Small intestine (tissue), 7 donors: ENCODE measurements around the gene GALNT18. TPM values are rescaled to one million over a fixed set of nuclear protein-coding genes. Genes with fewer than 3 reads are reported as not detected.

ENCODE experiments used
- DNase-seq, 2 donors: peaks; one replicate each; pipeline versions ENCODE4 v3.0.0 to v3.0.0-alpha.2; 2013
- FAIRE-seq: peaks from 2 replicates; lab custom pipeline; 2012; peaks lifted over from hg19 to GRCh38; lab: Jason Lieb, UNC
- H3K27ac ChIP-seq, 3 donors: one replicate each; pipeline ENCODE4 v1.5.1; 2013; ENCODE audit warnings: low read length in 2 of 3, mild to moderate bottlenecking in 2 of 3, control low read depth in 1 of 3, inconsistent platforms in 1 of 3, low read depth in 1 of 3, moderate library complexity in 1 of 3
- H3K27me3 ChIP-seq, 3 donors: one replicate each; pipeline ENCODE4 v1.6.1; 2013; ENCODE audit warnings: low read length in 3 of 3, inconsistent platforms in 1 of 3; ENCODE audit not compliant: control insufficient read depth in 3 of 3, insufficient read depth in 3 of 3
- H3K36me3 ChIP-seq, 3 donors: one replicate each; pipeline ENCODE4 v1.6.1; 2013; ENCODE audit warnings: low read length in 3 of 3, inconsistent platforms in 1 of 3, low read depth in 1 of 3, mild to moderate bottlenecking in 1 of 3, moderate library complexity in 1 of 3; ENCODE audit not compliant: control insufficient read depth in 3 of 3, insufficient read depth in 2 of 3
- H3K4me1 ChIP-seq, 3 donors: one replicate each; pipeline ENCODE4 v1.6.1; 2013; ENCODE audit warnings: low read length in 2 of 3, inconsistent platforms in 1 of 3, low read depth in 1 of 3, mild to moderate bottlenecking in 1 of 3, moderate library complexity in 1 of 3; ENCODE audit not compliant: control insufficient read depth in 3 of 3, insufficient read depth in 2 of 3
- H3K4me3 ChIP-seq, 3 donors: one replicate each; pipeline ENCODE4 v1.5.1; 2013; ENCODE audit warnings: low read length in 3 of 3, control low read depth in 1 of 3, inconsistent platforms in 1 of 3, low read depth in 1 of 3, mild to moderate bottlenecking in 1 of 3, moderate library complexity in 1 of 3
- H3K9me3 ChIP-seq, 2 donors: one replicate each; pipeline ENCODE4 v1.6.1; 2013; ENCODE audit warnings: low read depth in 1 of 2, low read length in 1 of 2; ENCODE audit not compliant: control insufficient read depth in 2 of 2, insufficient read depth in 1 of 2
- WGBS, 3 donors: extraction: QIAGEN DNeasy Blood & Tissue Kit; methylation state at CpG; one replicate each; pipeline ENCODE4 v1.1.7; 2013; 5-methylcytosine and 5-hydroxymethylcytosine counted together
- polyA plus RNA-seq, 4 donors: library from polyadenylated mRNA; stranded (reverse) in 3 of 4; unstranded in 1 of 4; fragments of 200-250 nt in 3 of 4; fragments of 120-200 nt in 1 of 4; gene quantifications; one replicate each; pipeline versions ENCODE4 v1.2.1 to v1.2.3, GENCODE V29; 2013
- donor health status: healthy with polysubstance abuse.
- donor health status: control.
- donor health status: control.
- donor health status: Bipolar disorder and iron deficiency.
- donor health status: healthy.

Gene GALNT18
- polyA plus RNA-seq, 4 donors = 0.45 to 18.9 (median 1.5) TPM

- 79 to 84% (median 83%) methylated on average over 11 of the region's 11 CpGs for WGBS, 3 donors
- no peak for DNase-seq
- H3K4me3 ChIP-seq = no peak overlapping the region
Observed at GRCh38 chr11:11483627-11484026, 138.2 kb downstream of the GALNT18 start.

GRCh38 chr11:11482730-11483129 is 139.1 kb downstream of the GALNT18 start:
- H3K36me3 ChIP-seq = no peaks in the 10 kb centered on the region
- no peak for FAIRE-seq
- WGBS, 3 donors = 84 to 93% (median 85%) methylated on average over 3 of the region's 3 CpGs
- peaks cover 0 to 13% (median 0%) of the 10 kb centered on the region in 3 donors for H3K27me3 ChIP-seq
- H3K4me3 ChIP-seq = no peak overlapping the region
- H3K27ac ChIP-seq = no peak overlapping the region
- no peak for DNase-seq
- H3K4me1 ChIP-seq = peaks cover 0 to 4% (median 2%) of the 10 kb centered on the region in 3 donors
- no peaks in the 10 kb centered on the region for H3K9me3 ChIP-seq

More at GRCh38 chr11:11483627-11484026, 138.2 kb downstream of the GALNT18 start:
- FAIRE-seq = no peak
- Histone ChIP-seq H3K27ac (no peak overlapping the region), H3K9me3 (no peaks in the 10 kb centered on the region), H3K36me3 (no peaks in the 10 kb centered on the region), H3K27me3 (peaks cover 0 to 9% (median 0%) of the 10 kb centered on the region in 3 donors), H3K4me1 (peaks cover 0 to 4% (median 2%) of the 10 kb centered on the region in 3 donors)

- Histone ChIP-seq H3K4me1 (peaks cover 0 to 2% (median 0%) of the 10 kb centered on the region in 3 donors), H3K27ac (no peak overlapping the region), H3K27me3 (peaks cover 0 to 21% (median 0%) of the 10 kb centered on the region in 3 donors), H3K9me3 (no peaks in the 10 kb centered on the region), H3K4me3 (no peak overlapping the region), H3K36me3 (no peaks in the 10 kb centered on the region)
- FAIRE-seq (no peak), DNase-seq (no peak)
- WGBS, 3 donors = 64 to 86% (median 72%) methylated on average over 4 of the region's 4 CpGs
Observed at GRCh38 chr11:11481371-11481770, 140.4 kb downstream of the GALNT18 start.

- DNase-seq (no peak), FAIRE-seq (no peak)
- H3K4me3 ChIP-seq = no peak overlapping the region
- peaks cover 0 to 22% (median 0%) of the 10 kb centered on the region in 3 donors for H3K27me3 ChIP-seq
- no peaks in the 10 kb centered on the region for H3K9me3 ChIP-seq
- no peak overlapping the region for H3K27ac ChIP-seq
- 72 to 82% (median 75%) methylated on average over 2 of the region's 3 CpGs for WGBS, 3 donors
- no peaks in the 10 kb centered on the region for H3K36me3 ChIP-seq
- peaks cover 0 to 2% (median 0%) of the 10 kb centered on the region in 3 donors for H3K4me1 ChIP-seq
Observed at GRCh38 chr11:11480971-11481370, 140.8 kb downstream of the GALNT18 start.

GRCh38 chr11:11478687-11479086 is 143.1 kb downstream of the GALNT18 start:
- Histone ChIP-seq H3K4me3 (no peak overlapping the region), H3K9me3 (no peaks in the 10 kb centered on the region), H3K27me3 (peaks cover 0 to 24% (median 0%) of the 10 kb centered on the region in 3 donors), H3K4me1 (no peaks in the 10 kb centered on the region), H3K36me3 (no peaks in the 10 kb centered on the region), H3K27ac (no peak overlapping the region)
- DNase-seq = no peak
- FAIRE-seq = no peak
- WGBS, 3 donors = 39 to 73% (median 67%) methylated on average over 10 to 12 of the region's 12 CpGs

GRCh38 chr11:11477695-11478420 is 143.9 kb downstream of the GALNT18 start:
- WGBS, 3 donors = 49 to 69% (median 55%) methylated on average over 2 of the region's 2 CpGs
- Histone ChIP-seq H3K36me3 (no peaks in the 10 kb centered on the region), H3K27ac (no peak overlapping the region), H3K9me3 (no peaks in the 10 kb centered on the region), H3K4me1 (no peaks in the 10 kb centered on the region), H3K4me3 (no peak overlapping the region), H3K27me3 (peaks cover 0 to 24% (median 0%) of the 10 kb centered on the region in 3 donors)
- DNase-seq (no peak), FAIRE-seq (no peak)

GRCh38 chr11:11476971-11477645 is 144.7 kb downstream of the GALNT18 start:
- no peak for FAIRE-seq
- H3K27me3 ChIP-seq = peaks cover 0 to 24% (median 0%) of the 10 kb centered on the region in 3 donors

GRCh38 chr11:11476499-11476898 is 145.3 kb downstream of the GALNT18 start:
- no peaks in the 10 kb centered on the region for H3K9me3 ChIP-seq
- no peak overlapping the region for H3K4me3 ChIP-seq
- 64 to 83% (median 73%) methylated on average over 2 of the region's 2 CpGs for WGBS, 3 donors
- H3K27ac ChIP-seq = no peak overlapping the region
- peaks cover 0 to 24% (median 0%) of the 10 kb centered on the region in 3 donors for H3K27me3 ChIP-seq
- FAIRE-seq = no peak
- no peaks in the 10 kb centered on the region for H3K36me3 ChIP-seq
- no peaks in the 10 kb centered on the region for H3K4me1 ChIP-seq
- DNase-seq = no peak

More at GRCh38 chr11:11476971-11477645, 144.7 kb downstream of the GALNT18 start:
- no peak for DNase-seq
- Histone ChIP-seq H3K27ac (no peak overlapping the region), H3K9me3 (no peaks in the 10 kb centered on the region), H3K4me1 (no peaks in the 10 kb centered on the region), H3K4me3 (no peak overlapping the region), H3K36me3 (no peaks in the 10 kb centered on the region)
- WGBS, 3 donors = 37 to 69% (median 56%) methylated on average over 4 of the region's 4 CpGs
